GM21723 (cell line): ENCODE measurements around the gene CTAG1B.
"Not testable (repeated sequence)": the region's sequence is repeated elsewhere in the genome, so short reads cannot be mapped to it uniquely, and the experiment has no call there.

Experiments used
- ATAC-seq: cut with Tn5 transposase; IDR thresholded peaks from one replicate; pipeline ENCODE4 v1.9.1; 2021; ENCODE audit warnings: mild to moderate bottlenecking, moderate library complexity; ENCODE audit not compliant: unreplicated experiment

CTAG1B gene

GRCh38 chrX:154628960-154629359 lies 9.9 kb upstream of the CTAG1B start:
- not testable (repeated sequence) for ATAC-seq

GRCh38 chrX:154620767-154621414 lies 1.8 kb upstream of the CTAG1B start:
- ATAC-seq: not testable (repeated sequence)

DNA sequence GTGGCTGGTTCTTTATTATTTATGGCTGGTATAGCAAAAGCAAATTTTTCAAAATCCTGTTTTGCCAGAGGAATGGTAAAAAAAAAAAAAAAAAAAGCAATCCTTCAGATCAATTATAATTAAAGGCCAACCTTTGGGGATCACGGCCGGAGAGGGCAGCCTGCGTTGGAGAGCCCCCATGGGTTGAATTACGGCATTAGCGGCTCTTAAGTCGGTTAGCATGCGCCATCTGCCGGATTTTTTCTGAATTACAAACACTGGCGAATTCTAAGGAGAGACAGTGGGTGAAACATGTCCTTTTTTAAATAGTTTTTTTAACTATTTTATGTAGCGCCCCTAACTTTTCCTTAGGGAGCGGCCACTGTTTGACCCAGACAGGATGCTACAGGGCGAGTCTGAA lies 5.5 kb downstream of the CTAG1B start:
- ATAC-seq: not testable (repeated sequence)

- not testable (repeated sequence) for ATAC-seq
Observed at GRCh38 chrX:154611146-154611545, 7.9 kb downstream of the CTAG1B start.

- not testable (repeated sequence) for ATAC-seq
Observed at GRCh38 chrX:154608823-154609222, 10.3 kb downstream of the CTAG1B start.

GRCh38 chrX:154607976-154608375 lies 11.1 kb downstream of the CTAG1B start:
- not testable (repeated sequence) for ATAC-seq

DNA sequence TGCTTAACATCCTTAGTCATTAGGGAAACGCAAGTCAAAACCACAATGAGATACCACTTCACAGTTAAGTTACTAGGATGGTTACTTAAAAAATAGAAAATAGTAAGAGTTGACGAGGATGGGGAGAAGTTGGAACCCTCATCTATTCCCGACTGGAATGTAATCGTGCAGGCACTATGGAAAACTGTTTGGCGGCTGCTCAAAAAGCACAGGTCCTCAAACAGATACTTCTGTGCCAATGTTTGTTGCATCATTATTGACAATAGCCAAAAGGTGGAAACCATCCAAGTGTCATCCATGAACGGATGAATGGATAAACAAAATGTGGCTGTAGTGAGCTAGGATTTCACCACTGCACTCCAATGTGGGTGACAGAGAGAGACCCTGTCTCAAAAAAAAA lies 11.7 kb downstream of the CTAG1B start:
- ATAC-seq: no peak

- ATAC-seq: no peak
Observed at GRCh38 chrX:154605566-154605965, 13.5 kb downstream of the CTAG1B start.

- no peak for ATAC-seq
Observed at GRCh38 chrX:154603438-154604430, 15.3 kb downstream of the CTAG1B start.

GRCh38 chrX:154602766-154603437 lies 16.2 kb downstream of the CTAG1B start:
- no peak for ATAC-seq

DNA sequence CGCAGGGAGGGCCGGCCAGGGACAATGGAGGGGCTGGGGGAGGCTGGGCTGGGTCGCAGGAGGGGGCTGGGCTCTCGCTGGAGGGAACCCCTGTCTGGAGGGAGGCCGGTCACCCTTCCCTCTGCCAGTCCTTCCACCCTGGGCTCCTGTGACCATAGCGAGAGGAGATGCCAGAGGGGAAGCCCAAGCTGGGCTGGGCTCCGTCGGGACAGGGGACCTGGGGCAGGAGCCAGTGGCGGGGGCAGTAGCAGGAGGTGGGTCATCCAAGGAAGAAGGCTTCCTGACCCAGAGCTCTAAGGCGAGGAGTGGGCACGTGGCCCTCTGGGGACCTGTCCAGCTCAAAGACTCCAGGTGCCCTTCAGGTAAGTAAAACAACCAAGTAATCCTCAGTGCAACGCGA lies 16.9 kb downstream of the CTAG1B start:
- ATAC-seq: no peak

DNA sequence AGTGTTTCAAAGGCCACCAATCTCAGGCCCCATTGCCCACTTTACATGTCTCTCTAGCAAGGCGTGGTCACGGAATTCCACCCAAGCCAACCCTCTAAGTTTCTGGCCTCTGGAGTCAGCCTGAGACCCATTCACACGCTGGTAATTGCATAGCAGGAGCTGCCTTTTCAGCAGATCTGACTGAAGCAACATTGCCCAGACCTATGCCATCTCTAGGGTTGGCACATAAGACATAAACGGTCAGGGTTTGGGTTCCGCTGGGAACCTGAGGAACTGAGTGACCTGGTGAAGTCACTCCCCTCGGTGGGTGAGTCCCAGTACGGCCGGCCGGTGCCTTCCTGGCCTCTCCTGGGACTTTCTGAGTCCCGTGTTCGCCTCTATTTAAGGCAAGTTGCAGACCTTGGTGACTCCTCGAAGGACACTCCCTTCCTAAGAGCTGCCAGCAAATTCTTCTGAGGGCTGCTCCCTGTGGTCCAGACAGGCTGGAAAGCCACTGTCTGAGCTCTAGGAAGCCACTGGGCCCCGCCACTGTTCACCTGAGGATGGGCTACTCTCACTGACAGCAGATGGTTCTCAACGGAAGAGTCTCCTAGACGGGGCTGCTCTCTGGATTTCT lies 18.2 kb downstream of the CTAG1B start:
- no peak for ATAC-seq

DNA sequence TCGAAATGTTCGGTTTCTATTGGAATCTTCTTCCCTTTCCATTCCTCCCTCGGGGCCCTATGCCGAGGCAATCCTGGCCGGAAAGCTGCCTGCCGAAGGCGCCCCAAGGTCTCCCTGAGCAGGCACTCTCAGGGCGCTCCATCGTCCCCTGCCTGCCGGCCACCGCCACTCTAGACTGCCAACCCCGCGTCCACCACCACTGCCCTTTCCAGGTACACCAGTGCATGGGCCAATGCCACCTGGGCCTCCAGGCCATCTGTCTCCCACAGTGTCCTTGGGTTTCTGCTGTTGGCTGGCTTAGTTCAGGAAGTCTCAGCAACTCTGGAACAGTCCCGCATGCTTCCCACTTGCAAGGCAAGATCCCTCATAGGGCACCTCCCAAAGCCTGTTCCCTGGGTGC lies 19.6 kb downstream of the CTAG1B start:
- ATAC-seq: no peak

DNA sequence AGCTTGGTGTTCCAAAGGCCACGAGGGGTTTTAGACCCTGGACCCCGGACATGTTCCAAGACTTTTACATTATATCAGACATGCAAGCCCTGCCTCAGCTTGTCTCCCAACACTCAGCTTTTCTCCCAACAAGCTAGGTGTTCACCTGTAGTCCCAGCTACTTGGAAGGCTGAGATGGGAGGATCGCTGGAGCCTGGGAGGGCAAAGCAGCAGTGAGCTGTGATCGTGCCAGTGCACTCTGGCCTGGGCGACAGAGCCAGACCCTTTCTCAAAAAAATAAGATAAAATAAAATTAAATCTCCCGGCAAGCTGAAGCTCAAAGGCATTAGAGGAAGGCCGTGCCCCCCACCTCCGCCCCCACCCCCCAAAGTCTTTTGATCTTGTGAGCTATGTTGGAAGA lies 20.4 kb downstream of the CTAG1B start:
- ATAC-seq: no peak

DNA sequence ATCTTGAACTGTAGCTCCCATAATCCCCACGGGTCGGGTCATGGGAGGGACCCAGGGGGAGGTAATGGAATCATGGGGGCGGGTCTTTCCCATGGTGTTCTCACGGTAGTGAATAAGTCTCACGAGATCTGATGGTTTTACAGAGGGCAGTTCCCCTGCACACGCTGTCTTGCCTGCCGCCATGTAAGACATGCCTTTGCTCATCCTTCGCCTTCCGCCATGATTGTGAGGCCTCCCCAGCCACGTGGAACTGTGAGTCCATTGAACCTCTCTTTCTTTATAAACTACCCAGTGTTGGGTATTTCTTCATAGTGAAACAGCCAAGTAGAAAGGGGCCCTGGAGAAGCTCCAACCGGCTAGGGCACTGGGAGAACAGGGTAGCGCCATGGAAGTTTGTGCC lies 21.9 kb downstream of the CTAG1B start:
- no peak for ATAC-seq

GRCh38 chrX:154596290-154596929 lies 22.7 kb downstream of the CTAG1B start:
- no peak for ATAC-seq

GRCh38 chrX:154595559-154596249 lies 23.4 kb downstream of the CTAG1B start:
- no peak for ATAC-seq

DNA sequence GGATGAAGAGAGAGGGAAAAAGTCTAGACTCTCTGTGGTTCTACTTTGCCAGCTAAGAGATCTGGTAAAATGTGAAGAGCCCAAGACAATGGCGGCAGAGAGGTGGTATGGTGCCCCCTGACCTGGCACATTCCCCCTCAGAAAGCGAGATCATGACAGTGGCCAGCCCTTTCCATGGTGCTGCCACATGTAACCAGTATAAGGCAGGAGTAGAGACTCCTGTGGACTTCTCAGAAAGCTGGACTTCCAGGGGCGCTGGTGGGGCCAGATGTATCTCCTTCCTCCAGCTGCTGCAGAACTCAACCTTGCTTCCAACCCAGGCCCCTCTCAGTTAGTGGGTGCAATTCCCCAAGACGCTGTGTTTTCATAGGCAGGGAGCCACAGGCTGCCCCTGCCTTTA lies 24.6 kb downstream of the CTAG1B start:
- ATAC-seq: no peak

DNA sequence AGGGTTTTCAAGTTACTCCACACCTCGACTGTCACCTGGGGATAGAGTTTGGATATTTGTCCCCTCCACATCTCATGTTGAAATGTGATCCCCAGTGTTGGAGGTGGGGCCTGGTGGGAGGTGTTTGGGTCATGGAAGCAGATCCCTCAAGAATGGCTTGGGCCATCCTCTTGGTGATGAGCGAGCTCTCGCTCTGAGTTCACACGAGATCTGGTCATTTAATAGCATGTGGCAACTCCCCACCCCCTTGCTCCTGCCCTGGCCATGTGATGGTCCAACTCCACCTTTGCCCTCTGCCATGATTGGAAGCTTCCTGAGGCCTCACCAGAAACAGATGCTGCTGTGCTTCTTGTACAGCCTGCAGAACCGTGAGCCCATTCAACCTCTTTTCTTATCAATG lies 25.9 kb downstream of the CTAG1B start:
- no peak for ATAC-seq

DNA sequence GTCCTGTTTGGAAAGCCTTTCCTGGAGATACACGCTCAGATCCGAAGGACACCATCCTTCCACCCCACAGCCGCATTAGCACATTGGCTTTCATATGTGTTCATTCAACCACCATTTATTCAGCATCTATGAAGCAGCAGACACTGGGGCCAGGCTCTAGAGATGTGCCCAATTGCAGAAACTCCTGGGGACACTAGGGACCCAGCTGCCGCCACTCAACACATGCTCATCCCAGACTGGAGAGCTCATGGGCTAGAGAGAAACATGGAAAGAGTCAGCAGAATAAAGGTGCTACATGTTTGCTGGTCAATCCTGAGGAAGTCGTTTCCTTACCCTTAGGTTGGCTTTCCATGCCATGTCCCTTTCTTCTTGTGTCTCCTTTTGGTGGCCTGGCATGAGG lies 26.6 kb downstream of the CTAG1B start:
- ATAC-seq: no peak
